ENCODE data around the gene MMP1. TPM values are rescaled to one million over a fixed set of nuclear protein-coding genes. Genes with fewer than 3 reads are reported as not detected.
A peak's percentile ranks its signal among the peaks of the same experiment; 100 is the strongest.

Gene MMP1
- total RNA-seq, 1 experiment from 2014 or later, result not detected

DNA sequence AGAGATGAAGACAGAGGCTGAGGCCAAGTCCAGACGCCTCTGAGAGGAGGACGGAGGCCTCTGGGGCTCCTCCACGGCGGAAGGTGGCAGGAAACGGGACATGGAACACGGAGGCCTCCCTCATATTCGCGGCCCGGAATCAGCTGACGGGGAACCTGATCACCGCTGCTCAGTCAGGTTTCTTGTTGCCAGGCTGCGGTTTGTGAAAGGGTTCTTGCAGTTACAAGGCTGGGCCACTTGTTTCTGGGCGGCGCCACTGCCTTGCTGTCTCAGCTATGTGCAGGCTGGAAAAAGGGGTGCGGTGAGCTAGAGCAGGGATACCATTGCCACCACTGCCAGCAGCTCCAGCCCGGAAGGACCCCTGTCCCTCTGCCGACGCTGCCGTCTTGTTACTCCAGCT lies 10.0 kb upstream of the MMP1 start (continued):
- TF ChIP-seq JAZF1 (CRISPR knock-in tag; IDR thresholded peaks at IDR 0.05) (no peak), JUN (CRISPR knock-in tag; IDR thresholded peaks at IDR 0.05) (no peak), NFYB (CRISPR knock-in tag; conservative IDR thresholded peaks at IDR 0.05; ENCODE audit: low read depth) (no peak), PRRX2 (CRISPR knock-in tag; IDR thresholded peaks at IDR 0.05) (no peak), MYBL2 (CRISPR knock-in tag; IDR thresholded peaks at IDR 0.05) (no peak), GABPB1 (CRISPR knock-in tag; IDR thresholded peaks at IDR 0.05) (no peak)
- TF ChIP-seq, protein P1, sequence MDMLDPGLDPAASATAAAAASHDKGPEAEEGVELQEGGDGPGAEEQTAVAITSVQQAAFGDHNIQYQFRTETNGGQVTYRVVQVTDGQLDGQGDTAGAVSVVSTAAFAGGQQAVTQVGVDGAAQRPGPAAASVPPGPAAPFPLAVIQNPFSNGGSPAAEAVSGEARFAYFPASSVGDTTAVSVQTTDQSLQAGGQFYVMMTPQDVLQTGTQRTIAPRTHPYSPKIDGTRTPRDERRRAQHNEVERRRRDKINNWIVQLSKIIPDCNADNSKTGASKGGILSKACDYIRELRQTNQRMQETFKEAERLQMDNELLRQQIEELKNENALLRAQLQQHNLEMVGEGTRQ (CRISPR knock-in tag; IDR thresholded peaks at IDR 0.05), result peak; percentile 67
- TF ChIP-seq, protein P2, sequence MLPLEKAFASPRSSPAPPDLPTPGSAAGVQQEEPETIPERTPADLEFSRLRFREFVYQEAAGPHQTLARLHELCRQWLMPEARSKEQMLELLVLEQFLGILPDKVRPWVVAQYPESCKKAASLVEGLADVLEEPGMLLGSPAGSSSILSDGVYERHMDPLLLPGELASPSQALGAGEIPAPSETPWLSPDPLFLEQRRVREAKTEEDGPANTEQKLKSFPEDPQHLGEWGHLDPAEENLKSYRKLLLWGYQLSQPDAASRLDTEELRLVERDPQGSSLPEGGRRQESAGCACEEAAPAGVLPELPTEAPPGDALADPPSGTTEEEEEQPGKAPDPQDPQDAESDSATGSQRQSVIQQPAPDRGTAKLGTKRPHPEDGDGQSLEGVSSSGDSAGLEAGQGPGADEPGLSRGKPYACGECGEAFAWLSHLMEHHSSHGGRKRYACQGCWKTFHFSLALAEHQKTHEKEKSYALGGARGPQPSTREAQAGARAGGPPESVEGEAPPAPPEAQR (CRISPR knock-in tag; IDR thresholded peaks at IDR 0.05), result no peak

DNA sequence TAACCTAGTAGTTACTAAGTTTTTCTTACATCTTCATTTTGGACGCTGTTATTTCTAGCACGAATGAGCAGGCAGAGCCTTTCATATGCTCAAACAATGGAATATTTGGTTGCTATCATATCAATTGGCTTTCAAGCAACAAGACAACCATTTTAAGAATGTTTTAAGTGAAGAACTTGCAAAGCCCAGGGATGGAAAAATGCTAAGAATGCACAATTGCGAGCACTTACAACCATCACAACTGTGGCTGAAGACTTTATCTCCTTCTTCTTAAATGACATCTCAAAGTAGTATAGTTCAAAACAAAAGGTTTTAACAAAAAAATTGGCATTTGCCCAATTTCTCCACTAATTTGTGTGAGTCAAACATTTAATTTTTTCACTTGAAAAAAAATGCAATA lies 8.3 kb upstream of the MMP1 start:
- peaks cover 25% of the 10 kb centered on the region for H3K4me1 Mint-ChIP-seq
- H3K27ac Mint-ChIP-seq, result no peak overlapping the region
- H3K9me3 Mint-ChIP-seq, result no peaks in the 10 kb centered on the region
- CTCF ChIA-PET, result interaction anchor here (1.0 to 1.3 kb wide), 2 partner anchors 72 to 108 kb away, joined by 3 to 6 read pairs; no protein-coding TSS in a partner anchor
- POLR2A ChIA-PET, result no interaction called here
- no peak for TF ChIP-seq NFYB (CRISPR knock-in tag; conservative IDR thresholded peaks at IDR 0.05; ENCODE audit: low read depth)
- TF ChIP-seq ZNF416 (CRISPR knock-in tag; IDR thresholded peaks at IDR 0.05), result no peak
- TF ChIP-seq FOXK1 (CRISPR knock-in tag; IDR thresholded peaks at IDR 0.05), result no peak
- TF ChIP-seq SOX15 (CRISPR knock-in tag; IDR thresholded peaks at IDR 0.05), result no peak
- TF ChIP-seq, protein P3, sequence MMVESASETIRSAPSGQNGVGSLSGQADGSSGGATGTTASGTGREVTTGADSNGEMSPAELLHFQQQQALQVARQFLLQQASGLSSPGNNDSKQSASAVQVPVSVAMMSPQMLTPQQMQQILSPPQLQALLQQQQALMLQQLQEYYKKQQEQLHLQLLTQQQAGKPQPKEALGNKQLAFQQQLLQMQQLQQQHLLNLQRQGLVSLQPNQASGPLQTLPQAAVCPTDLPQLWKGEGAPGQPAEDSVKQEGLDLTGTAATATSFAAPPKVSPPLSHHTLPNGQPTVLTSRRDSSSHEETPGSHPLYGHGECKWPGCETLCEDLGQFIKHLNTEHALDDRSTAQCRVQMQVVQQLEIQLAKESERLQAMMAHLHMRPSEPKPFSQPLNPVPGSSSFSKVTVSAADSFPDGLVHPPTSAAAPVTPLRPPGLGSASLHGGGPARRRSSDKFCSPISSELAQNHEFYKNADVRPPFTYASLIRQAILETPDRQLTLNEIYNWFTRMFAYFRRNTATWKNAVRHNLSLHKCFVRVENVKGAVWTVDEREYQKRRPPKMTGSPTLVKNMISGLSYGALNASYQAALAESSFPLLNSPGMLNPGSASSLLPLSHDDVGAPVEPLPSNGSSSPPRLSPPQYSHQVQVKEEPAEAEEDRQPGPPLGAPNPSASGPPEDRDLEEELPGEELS (CRISPR knock-in tag; IDR thresholded peaks at IDR 0.05), result no peak
- TF ChIP-seq, protein P4, sequence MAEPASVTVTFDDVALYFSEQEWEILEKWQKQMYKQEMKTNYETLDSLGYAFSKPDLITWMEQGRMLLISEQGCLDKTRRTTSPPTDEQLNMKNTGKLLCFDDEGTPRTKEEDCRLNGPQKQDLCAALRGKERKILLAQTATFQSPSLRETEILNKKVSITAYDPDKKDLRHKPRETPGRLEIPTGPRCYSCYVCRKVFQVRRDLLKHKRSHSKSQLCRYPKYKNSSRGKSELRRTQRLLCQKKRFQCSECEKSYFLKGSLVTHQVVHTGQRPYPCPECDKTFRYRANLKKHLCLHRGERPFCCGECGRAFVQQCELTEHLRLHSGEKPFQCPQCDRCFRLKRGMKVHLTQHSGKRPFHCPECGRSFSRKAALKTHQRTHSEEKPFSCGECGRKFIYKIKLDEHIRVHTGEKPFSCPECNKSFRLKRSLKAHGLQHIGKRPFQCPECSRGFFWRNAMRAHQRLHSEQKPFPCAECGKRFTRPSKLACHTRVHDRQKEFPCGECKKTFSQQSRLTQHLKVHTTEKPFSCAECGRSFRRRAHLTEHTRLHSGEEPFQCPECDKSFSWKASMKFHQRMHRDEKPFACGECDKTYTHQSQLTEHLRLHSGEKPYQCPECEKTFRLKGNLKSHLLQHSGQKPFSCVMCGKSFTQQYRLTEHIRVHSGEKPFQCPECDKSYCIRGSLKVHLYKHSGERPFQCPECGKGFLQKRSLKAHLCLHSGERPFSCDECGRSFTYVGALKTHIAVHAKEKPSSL (CRISPR knock-in tag; conservative IDR thresholded peaks at IDR 0.05), result no peak
- no peak for DNase-seq (ENCODE audit: low spot score)
- ATAC-seq, result no peak
- no peak overlapping the region for H3K4me3 Mint-ChIP-seq
- H3K36me3 Mint-ChIP-seq, result no peaks in the 10 kb centered on the region
- no peaks in the 10 kb centered on the region for H3K27me3 Mint-ChIP-seq (ENCODE audit: low read depth)

DNA sequence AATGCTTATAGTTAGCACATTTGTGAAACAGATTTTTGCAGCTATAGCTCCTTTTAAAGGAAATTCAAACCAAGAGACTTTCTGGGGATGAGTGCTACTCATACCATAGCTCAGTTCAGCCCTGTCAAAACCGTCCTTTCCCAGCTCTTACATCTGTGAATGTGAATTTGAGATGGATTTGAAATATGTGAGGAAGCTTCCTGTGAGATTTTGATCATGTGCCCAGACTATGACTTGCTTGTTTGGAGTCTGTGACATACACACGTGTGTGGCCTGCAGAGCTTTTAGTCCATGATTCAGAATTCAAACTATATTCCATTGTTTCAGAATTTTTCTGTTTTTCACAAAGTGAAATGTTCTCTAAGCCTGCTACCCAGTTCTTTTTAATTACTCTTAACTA lies 4.4 kb upstream of the MMP1 start:
- Mint-ChIP-seq H3K27ac (no peak overlapping the region), H3K4me3 (no peak overlapping the region), H3K4me1 (peaks cover 11% of the 10 kb centered on the region; the same call in 1 of the 2 replicates), H3K9me3 (no peaks in the 10 kb centered on the region), H3K27me3 (ENCODE audit: low read depth) (no peaks in the 10 kb centered on the region), H3K36me3 (no peaks in the 10 kb centered on the region)
- ChIA-PET CTCF (interaction anchor here (1.1 kb wide), 1 partner anchor 140 kb away, joined by 3 read pairs; no protein-coding TSS in a partner anchor), POLR2A (no interaction called here)
- TF ChIP-seq, protein P5, sequence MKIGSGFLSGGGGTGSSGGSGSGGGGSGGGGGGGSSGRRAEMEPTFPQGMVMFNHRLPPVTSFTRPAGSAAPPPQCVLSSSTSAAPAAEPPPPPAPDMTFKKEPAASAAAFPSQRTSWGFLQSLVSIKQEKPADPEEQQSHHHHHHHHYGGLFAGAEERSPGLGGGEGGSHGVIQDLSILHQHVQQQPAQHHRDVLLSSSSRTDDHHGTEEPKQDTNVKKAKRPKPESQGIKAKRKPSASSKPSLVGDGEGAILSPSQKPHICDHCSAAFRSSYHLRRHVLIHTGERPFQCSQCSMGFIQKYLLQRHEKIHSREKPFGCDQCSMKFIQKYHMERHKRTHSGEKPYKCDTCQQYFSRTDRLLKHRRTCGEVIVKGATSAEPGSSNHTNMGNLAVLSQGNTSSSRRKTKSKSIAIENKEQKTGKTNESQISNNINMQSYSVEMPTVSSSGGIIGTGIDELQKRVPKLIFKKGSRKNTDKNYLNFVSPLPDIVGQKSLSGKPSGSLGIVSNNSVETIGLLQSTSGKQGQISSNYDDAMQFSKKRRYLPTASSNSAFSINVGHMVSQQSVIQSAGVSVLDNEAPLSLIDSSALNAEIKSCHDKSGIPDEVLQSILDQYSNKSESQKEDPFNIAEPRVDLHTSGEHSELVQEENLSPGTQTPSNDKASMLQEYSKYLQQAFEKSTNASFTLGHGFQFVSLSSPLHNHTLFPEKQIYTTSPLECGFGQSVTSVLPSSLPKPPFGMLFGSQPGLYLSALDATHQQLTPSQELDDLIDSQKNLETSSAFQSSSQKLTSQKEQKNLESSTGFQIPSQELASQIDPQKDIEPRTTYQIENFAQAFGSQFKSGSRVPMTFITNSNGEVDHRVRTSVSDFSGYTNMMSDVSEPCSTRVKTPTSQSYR (CRISPR knock-in tag; IDR thresholded peaks at IDR 0.05), result no peak
- ATAC-seq (no peak), DNase-seq (ENCODE audit: low spot score) (no peak)

Data from WTC11 (cell line).